ENCODE measurements around the gene PCNX3. TPM values are rescaled to one million over a fixed set of nuclear protein-coding genes. Genes with fewer than 3 reads are reported as not detected.
A peak's percentile ranks its signal among the peaks of the same experiment; 100 is the strongest.

Gene PCNX3
- total RNA-seq (ENCODE audit: low replicate concordance): 21.8 and 31.5 TPM in 2 replicates

- no peak for TF ChIP-seq CTCF (IDR thresholded peaks at IDR 0.05; ENCODE audit: insufficient read depth, low read length)
These were observed at the start of gene PCNX3 for GRCh38 chr11:65615229-65615949. PCNX3 (plus strand) TSS chr11:65615776; CDS start chr11:65616312, 536 bp downstream.

GRCh38 chr11:65569164-65569972, 46.2 kb upstream of the PCNX3 start:
- TF ChIP-seq CTCF (IDR thresholded peaks at IDR 0.05; ENCODE audit: insufficient read depth, low read length): no peak
- no peak for DNase-seq (ENCODE audit: low read depth)

More at GRCh38 chr11:65615229-65615949, at the start of gene PCNX3:
- H3K4me3 ChIP-seq (ENCODE audit: low read depth, low read length): peak within 1 kb of the TSS; percentile 95
- DNase-seq (ENCODE audit: low read depth): peak; percentile 100

GRCh38 chr11:65569973-65570918, 45.3 kb upstream of the PCNX3 start, which contains the start of gene ZNRD2:
ZNRD2 (plus strand) TSS chr11:65570477; CDS start chr11:65570492, 15 bp downstream.
- TF ChIP-seq CTCF (IDR thresholded peaks at IDR 0.05; ENCODE audit: insufficient read depth, low read length): peak; percentile 34
- peak within 1 kb of the TSS; percentile 93 for H3K4me3 ChIP-seq (ENCODE audit: low read depth, low read length)
- DNase-seq (ENCODE audit: low read depth): peak; percentile 98

More at GRCh38 chr11:65569164-65569972, 46.2 kb upstream of the PCNX3 start:
- peak overlapping the region; percentile 93 for H3K4me3 ChIP-seq (ENCODE audit: low read depth, low read length)

GRCh38 chr11:65571420-65571819, 44.2 kb upstream of the PCNX3 start:
- peak overlapping the region; percentile 93 for H3K4me3 ChIP-seq (ENCODE audit: low read depth, low read length)
- no peak for TF ChIP-seq CTCF (IDR thresholded peaks at IDR 0.05; ENCODE audit: insufficient read depth, low read length)
- no peak for DNase-seq (ENCODE audit: low read depth)

- peak; percentile 47 for TF ChIP-seq CTCF (IDR thresholded peaks at IDR 0.05; ENCODE audit: insufficient read depth, low read length)
- peak; percentile 54 for DNase-seq (ENCODE audit: low read depth)
- H3K4me3 ChIP-seq (ENCODE audit: low read depth, low read length): peak overlapping the region; percentile 93
These were observed 43.6 kb upstream of the PCNX3 start for GRCh38 chr11:65571940-65572339.

All from fibroblast of the aortic adventitia (primary cell).